NCI-H82 (cell line): Measurements from ENCODE around the gene SNX10.
A peak's percentile ranks its signal among the peaks of the same experiment; 100 is the strongest.

Source experiments
- DNase-seq: peaks from one replicate; lab custom pipeline; 2025; lab: John Stamatoyannopoulos, UW

The SNX10 gene

DNA sequence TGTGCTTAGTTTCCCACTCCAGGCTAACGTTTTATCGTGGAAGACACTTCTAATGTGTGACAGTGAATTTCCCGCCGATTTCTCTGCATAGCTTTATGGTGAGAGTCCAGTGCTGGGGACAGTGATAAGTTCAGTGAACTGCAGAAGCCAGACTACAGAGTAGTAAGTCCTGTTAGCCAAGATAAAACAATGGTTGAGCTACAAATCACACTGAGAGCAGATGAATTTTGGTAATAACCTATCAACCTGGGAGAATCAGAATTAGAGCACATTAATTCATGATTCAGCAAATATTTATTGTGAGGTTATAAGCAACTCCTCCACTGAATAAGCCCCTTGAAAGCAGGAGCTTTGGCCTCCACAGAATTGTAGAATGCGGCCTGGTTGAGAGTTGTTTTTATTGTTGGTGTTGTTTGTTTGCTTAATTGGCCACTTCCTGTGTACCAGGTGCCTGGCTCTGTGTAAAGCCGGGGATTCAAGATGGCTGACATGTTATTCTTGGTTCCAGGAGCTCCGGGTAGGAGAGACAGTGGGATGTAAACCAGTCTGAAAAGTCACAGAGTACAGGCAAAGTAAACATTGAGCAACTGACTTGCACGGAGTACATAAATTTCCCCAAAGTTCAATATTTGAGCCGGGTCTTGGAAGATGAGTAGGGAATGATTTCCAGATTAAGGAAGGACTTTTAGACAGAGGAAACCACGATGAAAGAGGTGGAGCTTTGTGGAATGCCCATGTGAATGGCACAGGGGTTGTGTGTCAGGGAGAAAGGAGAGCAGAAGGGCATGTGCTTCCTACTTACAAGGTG lies 112.7 kb downstream of the SNX10 start:
- no peak for DNase-seq

DNA sequence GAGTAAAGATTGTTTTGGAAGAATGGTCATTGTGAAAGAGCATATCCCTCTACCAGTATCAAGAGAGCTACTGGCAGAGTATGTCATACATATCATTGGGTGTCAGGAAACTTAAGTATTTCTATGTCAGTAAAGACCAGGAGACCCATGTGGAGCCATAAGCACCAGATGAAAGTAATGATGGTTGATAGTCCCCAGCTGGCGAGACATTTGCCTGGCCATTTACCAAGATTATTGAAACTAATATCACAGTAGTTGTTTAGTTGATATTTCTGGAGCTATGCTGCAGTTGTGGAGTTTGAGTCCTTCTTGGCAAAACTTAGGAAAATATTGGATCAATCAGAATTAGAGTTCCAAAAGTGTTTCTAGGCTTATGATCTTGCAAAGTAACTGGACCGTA lies 114.8 kb downstream of the SNX10 start:
- no peak for DNase-seq

DNA sequence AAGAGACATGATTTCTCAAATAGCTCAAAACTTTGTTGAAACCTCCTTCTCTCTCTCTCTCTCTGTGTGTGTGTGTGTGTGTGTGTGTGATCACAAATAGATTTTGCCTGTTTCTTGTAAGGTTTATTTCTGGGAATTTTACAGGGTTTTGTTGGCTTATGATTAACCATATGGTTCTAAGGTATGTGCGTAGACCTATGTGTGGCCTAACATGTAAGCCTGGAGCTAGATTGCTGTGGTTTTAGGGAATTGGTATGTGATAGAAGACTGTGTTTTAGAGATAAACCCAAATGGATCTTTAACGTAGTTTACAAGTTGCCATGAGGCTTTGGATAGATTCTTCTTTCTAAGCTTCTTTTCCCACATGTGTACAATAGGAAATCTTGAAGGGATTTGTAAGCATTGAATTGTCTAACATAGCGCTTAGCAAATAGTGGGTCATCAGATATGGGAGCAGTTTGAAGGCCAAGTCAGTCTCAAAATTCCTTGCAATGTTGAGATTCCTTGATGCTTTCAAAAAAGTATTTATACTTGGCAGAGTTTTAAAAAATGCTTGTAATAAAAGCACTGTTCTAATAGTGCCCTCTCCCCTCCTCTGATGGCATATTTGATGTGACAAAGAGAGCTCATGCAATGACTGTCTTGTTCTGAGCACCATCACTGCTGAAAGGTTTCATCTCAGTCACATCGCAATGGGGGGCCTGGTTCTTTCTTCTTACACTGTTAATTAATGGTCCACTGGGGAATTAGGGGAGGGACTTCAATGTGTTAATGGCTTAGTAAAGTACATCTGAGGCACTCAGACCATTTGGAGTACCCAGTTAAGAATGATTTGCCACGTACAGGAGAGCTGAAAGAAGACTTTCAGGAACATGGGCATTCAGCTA lies 118.2 kb downstream of the SNX10 start:
- peak; percentile 74 for DNase-seq

DNA sequence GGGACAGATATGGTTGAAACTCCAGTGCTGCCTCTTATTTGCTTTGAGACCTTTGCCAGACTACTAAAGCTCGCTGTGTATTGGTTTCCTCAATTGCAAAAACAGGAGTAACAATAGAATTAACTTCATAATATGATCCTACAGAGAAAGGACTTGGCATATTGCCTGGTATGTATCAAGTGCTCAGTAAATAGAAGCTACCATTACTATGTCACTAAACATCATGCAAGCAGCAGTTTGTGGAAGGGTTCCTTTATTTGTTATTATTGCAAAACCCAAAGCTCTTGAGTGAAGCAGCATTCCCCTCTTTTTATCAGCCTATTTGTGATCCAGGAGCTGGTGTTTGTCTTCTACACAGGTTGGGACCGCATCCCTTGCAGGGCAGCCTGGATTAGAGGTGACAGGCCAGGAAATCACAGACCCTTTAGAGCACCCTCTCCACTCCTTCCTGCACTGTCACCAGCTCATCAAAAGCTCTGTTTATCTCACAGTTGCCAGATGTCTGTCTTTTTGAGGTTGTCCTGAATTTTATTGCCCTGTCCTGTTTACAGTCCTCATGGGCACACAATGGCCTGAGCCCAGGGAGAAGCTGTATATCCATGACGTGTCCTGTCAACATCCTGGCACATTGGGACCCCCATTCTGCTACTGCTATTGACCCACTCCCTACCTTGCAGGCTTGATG lies 121.5 kb downstream of the SNX10 start:
- no peak for DNase-seq

DNA sequence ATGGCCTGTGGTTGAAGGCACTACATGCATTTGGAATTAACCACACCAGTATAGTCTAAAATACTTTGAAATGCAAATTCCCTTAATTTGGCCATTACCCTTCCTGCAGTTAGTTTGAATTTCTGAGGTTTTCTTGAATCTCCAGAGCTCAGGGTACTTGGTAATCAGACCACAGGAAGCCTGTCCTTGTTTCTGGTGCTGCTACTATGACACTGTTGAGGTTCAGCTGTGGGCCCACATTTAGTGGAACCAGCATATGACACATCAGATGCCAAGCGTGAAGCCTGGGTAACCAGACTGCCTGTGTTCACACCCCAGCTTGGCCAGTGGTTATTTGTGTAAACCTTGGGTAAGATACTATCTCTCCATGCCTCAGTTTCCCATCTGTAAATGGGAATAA lies 124.3 kb downstream of the SNX10 start:
- no peak for DNase-seq

DNA sequence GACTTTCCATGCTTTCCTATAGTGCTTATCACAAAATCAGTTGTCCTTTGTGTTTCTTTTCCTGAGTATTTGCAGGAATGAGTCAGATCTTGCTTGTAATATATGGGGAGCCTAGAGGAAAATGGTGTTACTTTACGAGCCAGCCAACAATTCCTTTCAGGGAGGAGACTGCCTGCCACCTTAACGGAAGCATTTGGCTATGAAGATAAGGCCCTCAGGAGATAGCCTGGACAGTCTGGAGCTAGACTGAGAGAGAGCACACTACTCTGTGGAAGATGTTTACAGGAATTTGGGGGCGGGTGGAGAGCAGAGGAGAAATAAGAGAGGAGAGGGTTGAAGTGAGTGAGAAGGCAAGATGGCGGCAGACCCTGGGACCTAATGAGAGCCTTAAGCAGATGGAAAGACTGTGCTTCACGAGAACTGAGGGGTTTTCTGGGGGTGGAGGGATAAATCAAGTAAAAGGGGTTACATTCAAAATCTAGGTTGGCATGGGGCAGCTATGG lies 126.3 kb downstream of the SNX10 start:
- no peak for DNase-seq

DNA sequence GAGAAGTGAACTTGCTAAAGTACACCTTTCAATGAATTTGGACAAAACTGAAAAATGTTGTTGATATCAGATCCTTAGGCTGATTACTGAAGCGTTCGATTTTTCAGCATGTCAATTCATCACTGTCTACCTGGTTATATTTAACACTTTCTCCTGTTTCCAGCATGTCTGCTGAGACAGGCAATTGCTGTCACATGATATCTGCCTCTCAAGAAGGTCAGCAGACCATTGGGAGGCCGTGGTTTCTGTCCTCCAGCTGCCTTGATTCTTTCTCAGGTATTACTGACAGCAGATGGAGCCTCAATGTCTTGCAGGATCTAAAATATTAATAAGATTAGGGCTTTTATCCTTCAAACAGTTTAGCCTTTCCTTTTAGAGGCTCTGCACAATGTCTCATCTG lies 127.5 kb downstream of the SNX10 start:
- DNase-seq = peak; percentile 99

DNA sequence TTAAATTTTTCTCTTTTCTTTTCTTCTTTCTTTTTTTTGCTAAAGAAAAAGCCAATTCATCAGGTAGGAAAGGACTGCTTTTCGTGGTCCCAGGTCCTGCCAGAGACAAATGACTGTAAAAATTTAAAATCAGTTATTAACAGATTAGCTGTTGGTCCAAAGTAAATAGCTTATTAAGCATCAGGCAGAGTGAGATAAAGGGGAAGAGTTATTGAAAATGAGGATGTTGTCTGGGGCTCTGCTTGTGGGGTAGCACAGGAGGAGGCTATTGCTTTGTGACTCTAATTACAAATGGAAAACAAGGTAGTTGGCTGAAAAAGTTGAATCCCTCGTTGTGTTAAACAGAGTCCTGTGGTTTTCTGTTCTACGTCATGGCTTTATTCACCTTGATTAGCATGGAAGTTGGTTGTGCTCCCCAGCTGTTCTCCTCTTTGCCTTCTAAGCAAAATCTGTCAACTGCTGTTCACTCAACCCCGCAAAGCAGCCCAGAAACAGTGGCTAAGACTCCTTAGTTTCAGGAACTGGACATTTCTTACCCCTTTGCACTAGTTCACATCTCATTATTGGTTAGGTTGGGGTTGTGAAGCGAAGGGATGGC lies 128.9 kb downstream of the SNX10 start:
- peak; percentile 62 for DNase-seq

DNA sequence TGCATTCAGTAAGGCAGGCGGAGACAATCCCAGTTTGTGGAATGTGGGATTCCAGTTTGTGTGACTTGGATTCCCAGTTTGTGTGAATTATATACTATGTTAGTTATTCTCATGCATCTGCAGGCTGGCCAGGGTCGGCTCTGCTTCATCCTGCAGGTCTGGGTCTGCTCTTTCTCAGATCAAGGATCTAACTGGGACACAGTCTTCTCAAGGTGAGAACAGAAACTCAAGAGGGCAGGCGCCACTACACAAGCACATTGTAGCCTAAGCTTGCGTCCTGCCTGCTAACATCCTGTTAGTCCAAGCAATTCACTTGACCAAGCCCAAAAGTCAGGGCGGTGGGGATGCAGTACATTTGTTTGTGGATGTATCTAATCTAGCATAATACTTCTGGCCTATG lies 131.1 kb downstream of the SNX10 start:
- no peak for DNase-seq

DNA sequence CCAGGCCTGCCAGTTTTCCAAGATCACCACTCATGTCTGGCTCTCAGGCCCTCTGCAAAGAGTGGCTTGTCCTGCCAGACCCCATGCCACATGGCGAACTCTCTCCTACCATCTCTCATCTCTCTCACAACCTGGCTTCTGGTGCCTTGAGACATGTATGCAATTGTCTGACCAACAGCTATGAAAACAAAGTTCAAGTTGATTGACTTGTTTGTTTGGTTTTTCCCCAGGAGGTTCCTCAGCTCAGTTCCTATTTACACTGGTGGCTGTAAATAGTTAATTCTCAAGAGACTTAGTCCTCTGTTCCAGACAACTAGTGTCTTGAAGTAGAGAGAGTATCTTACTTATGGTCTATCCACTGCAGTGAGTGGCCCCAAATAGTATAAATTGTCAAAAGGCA lies 131.8 kb downstream of the SNX10 start:
- DNase-seq = no peak
